Measurements from ENCODE around the gene ICAM1. TPM values are rescaled to one million over a fixed set of nuclear protein-coding genes. Genes with fewer than 3 reads are reported as not detected.

Gene ICAM1
- total and polyA plus RNA-seq, 2 of the 13 experiments (the other 11 are each of a cell fraction or from before 2014, with no cell fraction given) = 37.9 to 98.4 TPM

GRCh38 chr19:10332965-10333757 lies 62.2 kb downstream of the ICAM1 start, which contains the start of gene RAVER1 (continued):
- TF ChIP-seq NFE2L1 (CRISPR knock-in tag; IDR thresholded peaks at IDR 0.05; ENCODE audit: borderline replicate concordance) (no peak), PPARG (CRISPR knock-in tag; conservative IDR thresholded peaks at IDR 0.05) (no peak), ZBTB34 (CRISPR knock-in tag; IDR thresholded peaks at IDR 0.05) (no peak), POLR2A (IDR thresholded peaks at IDR 0.05; ENCODE audit: insufficient read depth in 1 of 2, low read depth in 2 of 2, low read length in 2 of 2) (peak; percentile 75 to 92), DDIT3 (CRISPR knock-in tag; IDR thresholded peaks at IDR 0.05) (no peak), HMG20A (CRISPR knock-in tag; IDR thresholded peaks at IDR 0.05; ENCODE audit: borderline replicate concordance) (no peak), ZMYM3 (CRISPR knock-in tag; IDR thresholded peaks at IDR 0.05) (no peak), PLRG1 (conservative IDR thresholded peaks at IDR 0.05) (no peak), CCAR2 (optimal IDR thresholded peaks at IDR 0.05; ENCODE audit: low read depth, low read length) (no peak), ZNF737 (CRISPR knock-in tag; IDR thresholded peaks at IDR 0.05; ENCODE audit: borderline replicate concordance) (no peak), CREB3 (CRISPR knock-in tag; IDR thresholded peaks at IDR 0.05) (no peak), RXRB (CRISPR knock-in tag; IDR thresholded peaks at IDR 0.05; ENCODE audit: borderline replicate concordance) (no peak), MTERF4 (CRISPR knock-in tag; IDR thresholded peaks at IDR 0.05) (no peak), ZNF296 (CRISPR knock-in tag; conservative IDR thresholded peaks at IDR 0.05) (no peak), ETV5 (CRISPR knock-in tag; IDR thresholded peaks at IDR 0.05; ENCODE audit: borderline replicate concordance) (no peak; the same call in 1 of the 2 replicates), ZNF687 (CRISPR knock-in tag; IDR thresholded peaks at IDR 0.05) (peak; percentile 76), SP5 (CRISPR knock-in tag; IDR thresholded peaks at IDR 0.05; ENCODE audit: borderline replicate concordance, low read depth) (no peak), KAT2B (IDR thresholded peaks at IDR 0.05; ENCODE audit: borderline replicate concordance, low read depth, low read length) (no peak), NCOR1 (IDR thresholded peaks at IDR 0.05; ENCODE audit: borderline replicate concordance, low read length) (no peak), ZNF75D (CRISPR knock-in tag; IDR thresholded peaks at IDR 0.05; ENCODE audit: borderline replicate concordance) (no peak), IKZF1 (IDR thresholded peaks at IDR 0.05) (no peak), ZBTB8A (CRISPR knock-in tag; IDR thresholded peaks at IDR 0.05; ENCODE audit: borderline replicate concordance, low read depth) (peak; percentile 56; the same call in 1 of the 2 replicates), ZNF12 (CRISPR knock-in tag; IDR thresholded peaks at IDR 0.05) (no peak), ARNT (IDR thresholded peaks at IDR 0.05) (no peak)

Measured in HepG2 (cell line).